Retinal pigment epithelial cell (primary cell): ENCODE measurements around the gene SPTBN5.

Experiments
- DNase-seq: peaks from one replicate; pipeline ENCODE4 v3.0.0-alpha.2; 2010; ENCODE audit warnings: low read depth
- H3K4me3 ChIP-seq: 2 replicates; pipeline ENCODE4 v1.5.1; 2011; ENCODE audit warnings: mild to moderate bottlenecking, low read length, control low read depth, moderate library complexity
- CTCF ChIP-seq: conservative IDR thresholded peaks from 2 replicates; pipeline ENCODE4 v1.5.1; 2011; ENCODE audit warnings: low read depth, low read length, control low read depth, inconsistent platforms

Gene SPTBN5

GRCh38 chr15:41850482-41851166 is 43.2 kb downstream of the SPTBN5 start:
- H3K4me3 ChIP-seq, result no peak overlapping the region
- TF ChIP-seq CTCF, result no peak
- DNase-seq, result no peak

- no peak for TF ChIP-seq CTCF
- DNase-seq, result no peak
Measured at GRCh38 chr15:41849861-41850260, 44.0 kb downstream of the SPTBN5 start.

GRCh38 chr15:41849204-41849603 is 44.6 kb downstream of the SPTBN5 start:
- TF ChIP-seq CTCF, result no peak
- no peak overlapping the region for H3K4me3 ChIP-seq
- no peak for DNase-seq

More at GRCh38 chr15:41849861-41850260, 44.0 kb downstream of the SPTBN5 start:
- H3K4me3 ChIP-seq, result no peak overlapping the region

GRCh38 chr15:41848631-41849030 is 45.2 kb downstream of the SPTBN5 start:
- no peak for DNase-seq
- no peak overlapping the region for H3K4me3 ChIP-seq
- TF ChIP-seq CTCF, result no peak

GRCh38 chr15:41847981-41848380 is 45.9 kb downstream of the SPTBN5 start:
- H3K4me3 ChIP-seq, result no peak overlapping the region
- DNase-seq, result no peak
- TF ChIP-seq CTCF, result no peak

GRCh38 chr15:41847206-41847605 is 46.6 kb downstream of the SPTBN5 start:
- TF ChIP-seq CTCF, result no peak
- DNase-seq, result no peak
- no peak overlapping the region for H3K4me3 ChIP-seq

- no peak for DNase-seq
- TF ChIP-seq CTCF, result no peak
- no peak overlapping the region for H3K4me3 ChIP-seq
Measured at GRCh38 chr15:41844814-41845213, 49.0 kb downstream of the SPTBN5 start.
